GM12891 (cell line): ENCODE results near the gene G6PD.

Experiments
- DNase-seq: peaks from one replicate; pipeline ENCODE4 v3.0.0; 2011; ENCODE audit warnings: low spot score; ENCODE audit not compliant: insufficient read length
- FAIRE-seq: peaks from 2 replicates; lab custom pipeline; 2011; peaks lifted over from hg19 to GRCh38; lab: Jason Lieb, UNC
- PAX5 ChIP-seq: IDR thresholded peaks from 2 replicates; pipeline ENCODE4 v1.6.1; 2011; ENCODE audit warnings: low read length, moderate library complexity, mild to moderate bottlenecking; ENCODE audit not compliant: insufficient read depth, severe bottlenecking
- POLR2A ChIP-seq: IDR thresholded peaks from 2 replicates; pipeline ENCODE4 v1.6.1; 2011; ENCODE audit warnings: low read depth, low read length, control low read depth
- POLR2AphosphoS5 ChIP-seq: IDR thresholded peaks from 2 replicates; pipeline ENCODE4 v1.6.1; 2011; ENCODE audit warnings: low read depth, low read length, control low read depth
- POU2F2 ChIP-seq: IDR thresholded peaks from 2 replicates; pipeline ENCODE4 v1.6.1; 2011; ENCODE audit warnings: low read depth, mild to moderate bottlenecking, control low read depth, low read length, moderate library complexity
- SPI1 ChIP-seq: IDR thresholded peaks from 2 replicates; pipeline ENCODE4 v1.6.1; 2011; ENCODE audit warnings: low read depth, low read length, control low read depth
- TAF1 ChIP-seq: IDR thresholded peaks from 2 replicates; pipeline ENCODE4 v1.6.1; 2011; ENCODE audit warnings: low read depth, low read length, control low read depth

G6PD gene

DNA sequence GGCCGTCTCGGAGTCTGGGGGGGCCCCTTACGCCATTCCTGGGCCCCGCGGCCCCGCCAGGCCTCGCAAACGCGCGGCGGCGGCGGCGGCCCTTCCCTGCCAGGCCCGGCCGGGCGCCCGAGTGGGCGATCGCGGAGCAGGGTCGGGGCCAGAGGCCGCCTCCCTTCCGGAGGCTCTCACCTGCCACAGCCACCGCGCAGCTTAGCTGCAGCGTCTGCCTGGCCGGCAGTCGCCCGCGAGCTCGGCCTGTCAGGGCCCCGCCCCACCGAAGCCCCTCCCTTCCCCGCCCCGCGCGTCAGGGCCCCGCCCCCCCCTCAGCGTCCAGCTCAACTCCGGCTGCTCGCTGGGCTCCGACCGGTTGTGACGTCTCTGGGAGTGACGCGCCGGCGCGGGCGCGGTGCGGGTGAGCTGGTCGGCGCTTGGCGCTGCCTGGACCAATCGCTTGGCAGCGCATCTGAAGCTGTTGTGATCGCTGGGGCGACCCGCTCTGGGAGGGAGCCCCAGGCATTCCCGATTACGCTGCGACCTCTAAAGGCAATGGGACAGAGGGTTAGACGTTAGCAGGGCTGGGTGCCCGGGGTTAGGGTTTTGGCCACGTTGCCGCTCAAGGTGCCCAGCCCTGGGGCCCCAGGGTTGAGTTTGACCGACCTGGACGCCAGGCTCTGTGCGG lies 56.1 kb downstream of the G6PD start, which contains the start of gene SLC10A3:
Gene SLC10A3 (minus strand): TSS at position 216 of the 670 bp plus-strand sequence. CDS start 1,689 bp downstream, outside the sequence.
- TF ChIP-seq TAF1 (peak; percentile 82), POLR2A (peak; percentile 85), POLR2AphosphoS5 (peak; percentile 83), POU2F2 (no peak)
- DNase-seq = peak; percentile 85
- peak; percentile 100 for FAIRE-seq

DNA sequence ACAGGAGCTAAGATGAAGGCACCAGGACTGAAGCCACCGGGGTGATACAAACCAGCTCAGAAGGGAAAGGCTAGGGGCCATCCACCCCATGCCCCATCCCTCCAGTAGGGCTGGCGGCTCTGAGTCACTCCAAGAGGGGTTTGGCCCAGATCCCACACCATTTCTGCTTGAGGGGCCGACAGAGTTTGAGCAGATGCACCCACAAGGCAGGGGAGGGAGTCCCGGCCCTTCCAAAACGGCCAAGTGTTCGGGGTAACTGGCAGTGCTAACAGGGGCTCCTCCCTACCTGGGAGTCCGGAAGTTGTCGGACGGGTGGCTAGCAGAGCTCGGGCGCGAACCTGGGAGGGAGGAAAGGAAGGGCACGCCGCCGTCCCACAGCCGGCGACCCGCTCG lies 56.6 kb downstream of the G6PD start:
- FAIRE-seq = no peak
- no peak for DNase-seq
- TF ChIP-seq POU2F2 (no peak), POLR2A (no peak), SPI1 (no peak), PAX5 (no peak), TAF1 (no peak), POLR2AphosphoS5 (no peak)

- DNase-seq (no peak), FAIRE-seq (no peak)
- TF ChIP-seq POLR2A (no peak), PAX5 (no peak), SPI1 (no peak), POLR2AphosphoS5 (no peak), POU2F2 (no peak)
Observed at GRCh38 chrX:154489182-154489581, 57.5 kb downstream of the G6PD start.

DNA sequence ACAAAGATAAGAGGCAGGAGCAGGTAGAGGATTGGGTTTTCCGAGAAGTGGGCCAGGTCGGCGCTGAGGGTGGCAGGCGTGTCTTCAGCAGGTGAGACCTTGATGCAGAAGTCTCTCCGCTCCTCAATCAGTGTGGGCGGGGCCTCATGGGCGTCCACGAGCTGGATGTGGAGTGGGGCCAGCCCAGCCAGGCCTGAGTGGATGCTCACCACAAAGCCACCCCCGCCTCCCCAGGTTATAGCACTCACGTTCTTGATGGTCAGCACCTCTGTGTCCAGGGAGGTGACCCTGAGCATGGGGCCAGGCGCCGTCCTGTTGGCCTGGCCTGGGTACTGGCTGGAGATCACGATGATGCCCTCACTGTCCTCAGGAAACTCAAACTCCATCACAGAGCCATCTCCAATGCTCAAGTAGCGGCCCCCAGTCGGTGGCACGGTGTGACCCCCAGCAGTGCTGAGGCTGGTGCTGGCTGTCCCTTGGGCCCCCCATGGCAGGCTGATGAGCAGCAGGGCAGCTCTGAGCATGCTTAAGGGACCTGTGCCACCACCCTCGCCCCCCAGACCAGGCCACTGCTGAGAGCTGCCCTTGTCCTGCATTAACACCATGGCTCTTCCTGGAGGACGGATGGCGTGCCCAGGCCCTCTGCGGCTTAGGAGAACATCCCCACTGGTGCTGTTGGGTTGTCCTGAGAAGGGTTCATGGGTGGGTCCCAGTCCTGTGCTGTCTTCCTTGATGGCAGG lies 58.1 kb downstream of the G6PD start:
- peak; percentile 52 for FAIRE-seq
- no peak for DNase-seq
- TF ChIP-seq SPI1 (no peak), POLR2AphosphoS5 (no peak), PAX5 (no peak), POLR2A (no peak), POU2F2 (no peak), TAF1 (no peak)

- TF ChIP-seq SPI1 (no peak), POLR2A (no peak), POLR2AphosphoS5 (no peak), TAF1 (no peak), POU2F2 (no peak), PAX5 (no peak)
- FAIRE-seq (no peak), DNase-seq (no peak)
Observed at GRCh38 chrX:154487518-154488290, 58.9 kb downstream of the G6PD start.

- DNase-seq = peak; percentile 62
- FAIRE-seq = no peak
- TF ChIP-seq PAX5 (no peak), SPI1 (no peak), POLR2A (no peak), POLR2AphosphoS5 (no peak)
Observed at GRCh38 chrX:154486396-154487207, 60.0 kb downstream of the G6PD start, which contains the start of gene UBL4A. TSS of gene UBL4A (minus strand) at chrX:154486615. CDS start at chrX:154486584, 31 bp downstream.

- FAIRE-seq (no peak), DNase-seq (no peak)
- TF ChIP-seq TAF1 (no peak), SPI1 (no peak), PAX5 (no peak), POLR2AphosphoS5 (no peak), POU2F2 (no peak), POLR2A (no peak)
Observed at GRCh38 chrX:154486052-154486395, 60.6 kb downstream of the G6PD start.

DNA sequence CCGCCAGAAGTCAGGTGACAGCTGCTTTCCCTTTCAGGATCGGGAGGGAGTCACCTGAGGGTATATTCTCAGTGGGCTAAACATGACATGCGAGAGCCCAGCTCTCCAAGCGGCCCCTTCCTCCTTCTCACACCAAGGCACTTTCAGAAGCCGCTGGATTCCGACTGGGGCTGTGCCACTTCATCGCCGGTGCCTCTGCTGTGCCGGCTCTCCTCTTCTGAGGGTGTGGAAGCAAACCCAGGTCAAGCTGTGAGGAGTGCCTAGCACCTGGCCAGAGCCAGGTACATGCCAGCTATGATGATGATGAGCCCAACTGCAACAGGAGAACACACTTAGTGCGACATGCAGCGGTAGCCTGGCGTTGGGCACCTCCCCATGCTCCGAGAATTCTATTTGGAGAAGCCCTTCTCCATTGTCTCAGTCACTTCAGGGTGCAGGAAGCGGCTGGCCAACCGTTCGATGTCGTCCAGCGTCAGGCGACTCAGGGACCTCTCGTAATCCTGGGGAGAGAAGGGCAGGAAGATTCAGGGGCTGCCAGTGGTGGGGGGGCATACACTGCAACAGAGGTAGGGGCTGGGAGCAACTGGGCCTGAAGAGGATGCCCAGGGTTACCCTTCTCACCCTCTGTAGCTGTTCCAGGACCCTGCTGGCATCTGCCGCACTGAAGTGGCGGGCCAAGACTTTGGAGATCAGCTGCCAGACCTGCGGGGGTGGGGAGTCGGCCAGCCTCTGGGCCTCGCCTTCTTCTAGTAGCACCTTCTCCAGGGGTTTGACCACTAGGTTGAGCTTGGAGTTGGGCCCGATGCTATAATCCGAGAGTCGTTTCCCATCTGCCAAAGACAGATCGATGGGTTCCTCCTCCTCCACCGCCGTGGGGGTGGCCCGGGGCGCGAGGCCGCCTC lies 61.2 kb downstream of the G6PD start:
- TF ChIP-seq POLR2A = no peak
- no peak for TF ChIP-seq SPI1
- TF ChIP-seq POU2F2 = no peak
- no peak for TF ChIP-seq TAF1
- TF ChIP-seq PAX5 = no peak
- no peak for TF ChIP-seq POLR2AphosphoS5
- FAIRE-seq (peak; percentile 96), DNase-seq (no peak)
